ENCODE data around the gene OLFM2. TPM values are rescaled to one million over a fixed set of nuclear protein-coding genes. Genes with fewer than 3 reads are reported as not detected.

The OLFM2 gene
- total and polyA plus RNA-seq, 2 experiments from 2014 or later, result 58.1 to 117 TPM

GRCh38 chr19:9952276-9952675, 16.0 kb upstream of the OLFM2 start:
- TF ChIP-seq CTCF (conservative IDR thresholded peaks at IDR 0.05; ENCODE audit: low read depth in 2 of 2), result no peak
- no peak for TF ChIP-seq STAT1 (IDR thresholded peaks at IDR 0.05; ENCODE audit: unreplicated experiment)
- TF ChIP-seq CREB1 (CRISPR knock-in tag; IDR thresholded peaks at IDR 0.05; ENCODE audit: low read depth), result no peak; the same call in 1 of the 2 replicates
- TF ChIP-seq EZH2 (IDR thresholded peaks at IDR 0.05; ENCODE audit: low read depth, unreplicated experiment), result no peak
- TF ChIP-seq ZNF462 (CRISPR knock-in tag; IDR thresholded peaks at IDR 0.05), result no peak
- TF ChIP-seq ZNF331 (CRISPR knock-in tag; IDR thresholded peaks at IDR 0.05; ENCODE audit: low read depth), result no peak
- no peak for TF ChIP-seq ZNF114 (CRISPR knock-in tag; IDR thresholded peaks at IDR 0.05)
- no peak for TF ChIP-seq NANOG (IDR thresholded peaks at IDR 0.05; ENCODE audit: borderline replicate concordance)
- TF ChIP-seq ETS1 (IDR thresholded peaks at IDR 0.05), result no peak
- no peak for TF ChIP-seq EZH2phosphoT487 (IDR thresholded peaks at IDR 0.05; ENCODE audit: unreplicated experiment)
- no peak for TF ChIP-seq JUNB (IDR thresholded peaks at IDR 0.05; ENCODE audit: unreplicated experiment)
- Histone ChIP-seq H4K20me1 (replicated peaks; ENCODE audit: insufficient read depth) (no peaks in the 10 kb centered on the region; the same call in 1 of the 2 replicates), H3K4me3 (no peak overlapping the region), H2AFZ (no peak overlapping the region), H3K36me3 (ENCODE audit: insufficient read depth) (no peaks in the 10 kb centered on the region), H3K27ac (ENCODE audit: low read depth) (peak overlapping the region; percentile 79), H3K79me2 (replicated peaks; ENCODE audit: insufficient read depth) (no peaks in the 10 kb centered on the region), H3K4me2 (peak overlapping the region; percentile 2; the same call in 1 of the 2 replicates), H3K9me2 (ENCODE audit: insufficient read depth) (no peaks in the 10 kb centered on the region), H3K4me1 (ENCODE audit: insufficient read depth) (peaks cover 12% of the 10 kb centered on the region; the same call in 1 of the 2 replicates), H3K27me3 (ENCODE audit: insufficient read depth) (no peaks in the 10 kb centered on the region), H3F3A (replicated peaks; ENCODE audit: low read depth) (no peaks in the 10 kb centered on the region)
- no peaks in the 10 kb centered on the region; the same call in 2 of the 3 replicates for H3K9me3 Mint-ChIP-seq
- DNase-seq (ENCODE audit: low spot score), result peak; percentile 67
- peak overlapping the region; percentile 8; the same call in 1 of the 3 replicates for H3K4me3 Mint-ChIP-seq
- ATAC-seq, result peak; percentile 82
- peaks cover 8% of the 10 kb centered on the region for H3K27me3 Mint-ChIP-seq (ENCODE audit: insufficient read depth, low read depth, poor library complexity)
- H3K4me1 Mint-ChIP-seq, result peaks cover 14% of the 10 kb centered on the region
- no peaks in the 10 kb centered on the region for H3K36me3 Mint-ChIP-seq (ENCODE audit: low read depth)
- H3K27ac Mint-ChIP-seq, result peak overlapping the region; percentile 91
